DMS114 treated with DMSO at 0.1 percent for 48 hours (cell line): ENCODE data around the gene SLC26A2.

ENCODE experiments used
- DNase-seq: peaks from one replicate; lab custom pipeline; 2025; ENCODE audit not compliant: unreplicated experiment; lab: John Stamatoyannopoulos, UW

SLC26A2 gene

GRCh38 chr5:149961186-149961685 is 678 bp downstream of the SLC26A2 start:
- DNase-seq: peak; percentile 5

- DNase-seq: peak; percentile 55
Measured at GRCh38 chr5:149961957-149962409, 1.4 kb downstream of the SLC26A2 start.

- DNase-seq: no peak
Measured at GRCh38 chr5:149962601-149963300, 2.2 kb downstream of the SLC26A2 start.

GRCh38 chr5:149963729-149964128 is 3.2 kb downstream of the SLC26A2 start:
- no peak for DNase-seq

DNA sequence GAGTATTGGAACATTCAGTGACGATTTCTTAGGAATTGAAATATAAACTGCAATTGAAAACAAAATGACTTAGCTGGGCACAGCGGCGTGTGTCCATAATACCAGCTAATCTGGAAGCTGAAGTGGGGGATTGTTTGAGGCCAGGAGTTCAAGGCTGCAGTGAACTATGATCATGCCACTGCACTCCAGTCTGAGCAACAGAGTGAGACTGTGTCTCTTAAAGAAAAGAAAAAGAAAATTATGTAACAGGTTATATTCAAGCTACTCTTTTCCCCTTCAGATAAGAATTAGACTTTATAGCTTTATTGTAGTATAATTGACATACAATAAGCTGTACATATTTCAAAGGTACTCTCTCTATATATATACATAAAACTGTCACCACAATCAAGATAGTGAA is 6.4 kb downstream of the SLC26A2 start:
- DNase-seq: no peak

DNA sequence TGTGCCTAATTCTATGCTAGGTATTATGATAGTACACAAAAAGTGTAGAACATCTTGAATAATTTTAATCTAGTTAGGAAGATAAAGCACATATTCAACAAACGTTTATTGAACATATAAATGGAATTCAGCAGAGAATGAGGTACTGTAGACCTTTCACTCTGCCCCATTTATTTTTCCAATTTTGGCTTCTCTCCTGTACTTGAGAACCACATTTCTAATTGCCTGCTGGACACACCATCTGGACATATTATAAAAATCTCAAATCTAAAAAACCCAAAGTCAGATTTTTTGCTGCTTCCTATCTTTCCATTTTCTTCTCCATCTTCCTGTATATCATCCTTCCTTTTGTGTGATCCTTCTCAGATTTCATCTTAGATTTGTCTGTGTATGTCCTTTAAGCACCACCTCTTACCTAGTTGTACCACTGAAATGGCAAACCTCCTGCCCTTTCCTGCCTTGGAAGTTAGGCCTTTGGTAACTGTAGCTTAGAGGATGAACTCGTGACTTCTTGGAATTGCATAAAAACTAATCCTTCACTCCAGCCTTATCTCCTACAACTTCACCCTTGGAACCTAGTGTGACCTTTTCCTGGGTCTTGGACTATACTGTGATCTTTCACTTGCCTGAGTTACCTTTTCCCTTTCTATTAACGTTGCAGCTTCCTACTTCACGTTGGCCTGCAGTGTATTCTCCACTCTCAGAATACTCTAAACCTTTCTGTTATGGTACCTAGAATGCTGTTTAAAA is 8.8 kb downstream of the SLC26A2 start:
- no peak for DNase-seq

DNA sequence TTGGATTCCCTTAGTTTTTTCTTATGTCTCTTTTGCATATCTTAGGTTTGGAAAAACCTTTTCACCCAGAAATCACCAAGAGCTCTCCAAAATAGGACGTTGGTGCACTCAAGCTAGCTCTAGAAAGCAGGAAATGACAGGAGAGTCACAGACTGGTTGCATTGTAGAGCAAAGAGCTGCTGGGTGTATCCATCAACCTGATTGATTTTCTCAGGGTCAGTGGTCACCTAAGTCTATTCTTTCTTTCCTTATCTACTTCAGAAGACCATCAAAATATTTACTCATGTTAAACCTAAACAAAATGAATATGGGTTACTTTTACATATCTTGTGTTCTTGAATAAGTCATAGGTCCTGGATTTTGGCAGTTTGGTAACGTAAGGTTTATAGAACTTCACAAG is 14.9 kb downstream of the SLC26A2 start:
- no peak for DNase-seq

DNA sequence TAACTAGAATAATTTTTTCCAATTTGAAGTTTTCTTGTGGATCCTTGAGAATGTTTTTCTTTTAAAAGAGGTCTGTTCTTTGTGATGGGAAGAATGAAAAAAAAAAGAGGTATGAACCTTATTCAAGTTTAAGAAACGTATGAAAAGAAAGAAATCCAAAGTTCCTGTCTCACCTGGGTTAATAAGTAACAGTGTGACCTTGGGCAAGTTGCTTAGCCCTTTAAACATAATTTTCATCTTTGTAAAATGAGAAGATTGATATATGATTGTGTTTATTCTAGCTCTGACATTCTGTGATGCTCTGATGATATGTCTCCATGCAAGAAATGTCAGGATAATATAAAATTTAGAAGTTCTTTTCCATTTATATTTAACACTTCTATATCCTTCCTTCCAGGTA is 19.3 kb downstream of the SLC26A2 start:
- no peak for DNase-seq

DNA sequence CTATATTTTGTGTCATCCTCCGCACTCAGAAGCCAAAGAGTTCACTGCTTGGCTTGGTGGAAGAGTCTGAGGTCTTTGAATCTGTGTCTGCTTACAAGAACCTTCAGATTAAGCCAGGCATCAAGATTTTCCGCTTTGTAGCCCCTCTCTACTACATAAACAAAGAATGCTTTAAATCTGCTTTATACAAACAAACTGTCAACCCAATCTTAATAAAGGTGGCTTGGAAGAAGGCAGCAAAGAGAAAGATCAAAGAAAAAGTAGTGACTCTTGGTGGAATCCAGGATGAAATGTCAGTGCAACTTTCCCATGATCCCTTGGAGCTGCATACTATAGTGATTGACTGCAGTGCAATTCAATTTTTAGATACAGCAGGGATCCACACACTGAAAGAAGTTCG is 20.6 kb downstream of the SLC26A2 start:
- DNase-seq: no peak

GRCh38 chr5:149982505-149982904 is 21.9 kb downstream of the SLC26A2 start:
- no peak for DNase-seq

DNA sequence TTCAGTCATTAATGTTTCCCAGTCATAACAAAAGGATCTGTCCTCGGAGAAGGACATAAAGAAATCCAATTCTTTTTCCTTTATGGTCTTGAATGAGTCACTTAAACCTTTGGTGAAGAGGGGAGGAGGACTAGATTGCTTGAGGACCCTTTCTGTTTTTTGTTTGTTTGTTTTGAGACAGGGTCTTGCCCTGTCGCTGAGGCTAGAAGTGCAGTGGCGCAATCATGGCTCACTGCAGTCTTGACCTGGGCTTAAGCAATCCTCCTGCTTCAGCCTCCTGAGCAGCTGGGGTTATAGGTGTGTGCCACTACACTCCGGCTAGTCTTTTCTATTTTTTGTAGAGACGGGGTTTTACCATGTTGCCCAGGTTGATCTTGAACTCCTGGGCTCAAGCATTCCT is 27.6 kb downstream of the SLC26A2 start:
- no peak for DNase-seq

- DNase-seq: peak; percentile 75
Measured at GRCh38 chr5:149990518-149991376, 30.2 kb downstream of the SLC26A2 start.

GRCh38 chr5:149993471-149993870 is 32.9 kb downstream of the SLC26A2 start:
- no peak for DNase-seq

DNA sequence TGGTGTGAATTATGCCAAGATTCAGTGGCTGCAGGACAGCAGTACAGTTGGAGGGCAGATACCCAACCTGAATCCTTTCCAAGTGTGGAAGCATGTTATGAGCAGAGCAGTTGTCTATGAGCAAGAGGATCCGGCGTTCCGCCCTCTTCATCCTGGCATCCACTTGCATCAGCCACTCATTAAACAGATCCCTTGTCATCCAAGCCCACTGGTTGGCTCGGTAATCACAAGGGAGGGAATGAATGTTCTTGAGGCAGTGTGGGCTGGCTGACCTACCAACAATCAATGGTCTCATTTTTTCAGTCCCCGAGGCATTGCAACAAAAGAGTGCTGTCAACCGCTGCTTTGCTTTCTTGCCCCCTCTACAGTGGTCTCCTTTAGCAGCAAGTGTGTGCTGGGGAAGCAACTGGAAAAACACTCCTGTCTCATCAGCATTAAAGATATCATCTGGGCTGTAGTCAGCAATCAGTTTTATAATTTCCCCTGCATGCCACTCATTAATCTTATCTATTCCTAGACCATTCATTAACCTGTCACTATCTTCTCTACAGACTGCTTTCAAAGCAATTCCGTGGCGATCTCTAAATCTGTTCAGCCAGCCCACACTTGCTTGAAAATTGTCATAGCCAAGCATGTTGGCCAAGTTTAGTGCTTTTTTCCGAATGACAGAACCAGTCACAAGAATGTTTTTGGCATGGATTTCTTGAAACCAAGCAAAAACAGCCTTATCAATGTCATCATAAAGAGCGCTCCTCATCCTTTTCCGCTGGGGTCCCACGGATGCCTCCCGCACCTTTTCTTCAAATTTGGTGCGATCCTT is 35.0 kb downstream of the SLC26A2 start:
- no peak for DNase-seq

GRCh38 chr5:149996205-149996890 is 35.8 kb downstream of the SLC26A2 start:
- DNase-seq: no peak

GRCh38 chr5:149998281-149998680 is 37.7 kb downstream of the SLC26A2 start:
- no peak for DNase-seq

DNA sequence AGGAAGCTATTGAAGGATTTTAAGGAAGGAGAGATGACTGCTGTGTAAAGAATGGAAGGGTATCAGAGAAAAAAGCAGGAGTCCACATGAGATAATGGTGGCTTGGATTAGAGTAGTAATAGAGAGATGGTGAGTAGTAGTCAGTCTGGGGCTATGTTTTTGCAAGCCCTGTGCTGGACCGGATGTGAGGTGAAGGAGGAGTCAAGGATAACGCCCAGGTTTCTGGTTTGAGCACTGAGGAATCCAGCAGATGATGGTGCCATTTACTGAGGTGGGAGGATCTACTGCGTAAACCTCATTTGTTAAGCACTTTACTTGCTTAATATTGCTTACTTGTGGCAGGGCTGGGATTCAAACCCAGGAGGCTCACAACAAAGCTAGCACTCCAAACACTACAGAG is 38.8 kb downstream of the SLC26A2 start:
- DNase-seq: no peak

DNA sequence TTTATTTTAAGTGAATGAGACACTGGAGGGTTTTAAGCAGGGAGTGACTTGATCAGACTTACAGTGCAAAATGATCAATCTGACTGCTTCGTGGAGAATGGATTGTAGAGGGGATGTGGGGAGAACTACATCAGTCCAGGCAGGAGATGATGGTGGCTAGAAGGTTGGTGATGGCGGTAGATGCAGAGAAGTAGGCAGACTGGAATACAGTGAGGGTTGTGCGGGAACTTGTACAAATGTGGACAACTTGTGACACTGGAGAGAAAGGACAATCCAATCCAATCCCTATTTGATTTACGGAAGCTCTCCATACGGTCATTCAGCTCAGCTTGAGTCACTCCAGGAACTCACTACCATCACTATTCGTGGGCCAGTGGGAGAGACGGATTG is 39.3 kb downstream of the SLC26A2 start:
- DNase-seq: no peak

DNA sequence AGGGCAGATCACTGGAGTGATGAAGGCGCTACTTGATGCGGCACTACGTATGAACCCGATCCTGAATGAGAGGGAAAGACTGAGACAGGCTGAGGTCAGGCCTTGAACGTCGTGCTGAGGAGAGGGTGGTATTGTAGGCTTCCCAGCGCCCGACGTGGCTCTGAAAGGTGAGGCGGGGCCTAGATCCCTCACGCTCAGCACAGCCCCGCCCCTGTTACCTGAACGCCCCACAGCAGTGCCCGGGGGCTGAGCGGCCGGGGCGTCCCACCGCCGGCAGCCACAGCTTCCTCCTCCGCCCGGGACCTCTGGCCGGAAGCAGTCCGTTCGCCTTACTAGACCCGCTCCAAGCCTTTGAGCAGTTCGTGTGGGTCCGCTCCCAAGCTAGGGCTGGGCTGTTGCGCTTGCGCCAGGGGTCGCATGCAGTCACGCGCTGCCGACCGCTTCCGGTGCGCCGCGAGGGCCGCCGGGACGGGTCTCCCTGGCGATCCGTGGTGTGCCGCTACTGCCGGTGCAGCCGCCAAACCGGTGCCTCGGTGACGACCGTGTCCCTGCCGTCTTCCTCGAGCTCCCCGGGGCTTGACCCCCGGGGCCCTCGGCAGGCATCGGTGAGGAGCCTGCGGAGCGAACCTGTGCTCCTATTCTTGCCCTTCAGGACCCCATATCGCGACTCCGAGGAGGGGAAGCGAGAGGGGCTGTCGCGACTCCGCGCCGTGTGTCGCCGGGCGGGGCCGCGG is 39.9 kb downstream of the SLC26A2 start, which contains the start of the genes HMGXB3 and TIGD6:
HMGXB3 (plus strand) TSS at position 484 of the 734 bp plus-strand sequence. CDS start 4,114 bp downstream, outside the sequence.
TIGD6 (minus strand) TSS at position 399 of the 734 bp plus-strand sequence. CDS start 4,306 bp downstream, outside the sequence.
- peak; percentile 90 for DNase-seq
